ENCODE measurements around the gene FAM81A.
"Not testable (repeated sequence)": the region's sequence is repeated elsewhere in the genome, so short reads cannot be mapped to it uniquely, and the experiment has no call there.

FAM81A gene

GRCh38 chr15:59485036-59485435, 47.0 kb downstream of the FAM81A start:
- no peak for TF ChIP-seq CTCF (conservative IDR thresholded peaks at IDR 0.05; ENCODE audit: low read depth, low read length)
- no peak for DNase-seq (ENCODE audit: low read depth)
- no peak overlapping the region for H3K4me3 ChIP-seq (ENCODE audit: low read length)

GRCh38 chr15:59489485-59489884, 51.5 kb downstream of the FAM81A start:
- not testable (repeated sequence) for DNase-seq (ENCODE audit: low read depth); H3K4me3 ChIP-seq (ENCODE audit: low read length)

GRCh38 chr15:59491062-59491461, 53.1 kb downstream of the FAM81A start:
- H3K4me3 ChIP-seq (ENCODE audit: low read length): no peak overlapping the region
- DNase-seq (ENCODE audit: low read depth): no peak
- TF ChIP-seq CTCF (conservative IDR thresholded peaks at IDR 0.05; ENCODE audit: low read depth, low read length): no peak

- peak; percentile 81 for TF ChIP-seq CTCF (conservative IDR thresholded peaks at IDR 0.05; ENCODE audit: low read depth, low read length)
Observed at GRCh38 chr15:59492389-59493377, 54.7 kb downstream of the FAM81A start.

GRCh38 chr15:59501597-59501996, 63.6 kb downstream of the FAM81A start:
- TF ChIP-seq CTCF (conservative IDR thresholded peaks at IDR 0.05; ENCODE audit: low read depth, low read length): peak; percentile 83
- H3K4me3 ChIP-seq (ENCODE audit: low read length): no peak overlapping the region
- no peak for DNase-seq (ENCODE audit: low read depth)

More at GRCh38 chr15:59492389-59493377, 54.7 kb downstream of the FAM81A start:
- H3K4me3 ChIP-seq (ENCODE audit: low read length): no peak overlapping the region
- peak; percentile 29 for DNase-seq (ENCODE audit: low read depth)

- DNase-seq (ENCODE audit: low read depth): no peak
- no peak for TF ChIP-seq CTCF (conservative IDR thresholded peaks at IDR 0.05; ENCODE audit: low read depth, low read length)
- H3K4me3 ChIP-seq (ENCODE audit: low read length): no peak overlapping the region
Observed at GRCh38 chr15:59515190-59515589, 77.2 kb downstream of the FAM81A start.

GRCh38 chr15:59516655-59517461, 78.9 kb downstream of the FAM81A start:
- TF ChIP-seq CTCF (conservative IDR thresholded peaks at IDR 0.05; ENCODE audit: low read depth, low read length): no peak
- H3K4me3 ChIP-seq (ENCODE audit: low read length): no peak overlapping the region
- DNase-seq (ENCODE audit: low read depth): no peak

Measured in retinal pigment epithelial cell (primary cell).